Measurements from ENCODE around the gene GFPT1.

GFPT1 gene

DNA sequence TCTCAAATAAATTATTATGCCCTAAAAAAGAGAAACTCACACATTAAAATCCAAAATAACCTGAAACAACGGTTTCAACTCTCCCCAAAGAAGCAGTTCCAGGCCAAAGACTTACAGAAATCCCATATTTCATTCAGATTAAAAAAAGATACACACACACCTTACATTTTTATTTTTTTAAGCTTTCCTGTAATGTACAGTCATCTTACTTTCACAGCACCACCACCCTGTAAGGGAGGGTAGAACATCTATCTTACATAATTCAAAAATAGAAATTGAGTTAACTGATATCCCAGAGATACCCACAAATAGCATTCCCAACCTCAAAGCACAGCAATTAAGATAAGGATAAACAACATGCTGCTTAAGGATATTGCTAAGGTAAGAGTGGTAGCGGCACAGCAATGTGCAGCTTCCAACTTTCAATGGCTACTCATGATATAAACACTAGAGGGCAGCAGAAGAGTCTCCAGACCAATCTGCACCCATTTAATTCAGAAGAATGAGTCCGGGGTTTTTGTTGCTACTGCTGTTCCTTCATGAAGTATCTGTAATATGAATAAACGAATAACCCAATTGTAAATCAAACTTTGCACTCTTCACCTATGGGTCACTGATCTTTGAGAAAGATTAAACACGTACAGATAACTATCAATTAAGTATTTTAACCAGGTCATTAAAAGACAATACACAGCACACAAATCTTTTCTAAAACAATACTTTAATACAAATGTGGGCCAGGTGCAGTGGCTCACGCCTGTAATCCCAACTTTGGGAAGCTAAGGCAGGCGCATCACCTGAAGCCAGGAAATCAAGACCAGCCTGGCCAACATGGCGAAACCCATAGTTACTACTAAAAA, 11.3 kb downstream of the GFPT1 start:
- TF ChIP-seq, protein P1, sequence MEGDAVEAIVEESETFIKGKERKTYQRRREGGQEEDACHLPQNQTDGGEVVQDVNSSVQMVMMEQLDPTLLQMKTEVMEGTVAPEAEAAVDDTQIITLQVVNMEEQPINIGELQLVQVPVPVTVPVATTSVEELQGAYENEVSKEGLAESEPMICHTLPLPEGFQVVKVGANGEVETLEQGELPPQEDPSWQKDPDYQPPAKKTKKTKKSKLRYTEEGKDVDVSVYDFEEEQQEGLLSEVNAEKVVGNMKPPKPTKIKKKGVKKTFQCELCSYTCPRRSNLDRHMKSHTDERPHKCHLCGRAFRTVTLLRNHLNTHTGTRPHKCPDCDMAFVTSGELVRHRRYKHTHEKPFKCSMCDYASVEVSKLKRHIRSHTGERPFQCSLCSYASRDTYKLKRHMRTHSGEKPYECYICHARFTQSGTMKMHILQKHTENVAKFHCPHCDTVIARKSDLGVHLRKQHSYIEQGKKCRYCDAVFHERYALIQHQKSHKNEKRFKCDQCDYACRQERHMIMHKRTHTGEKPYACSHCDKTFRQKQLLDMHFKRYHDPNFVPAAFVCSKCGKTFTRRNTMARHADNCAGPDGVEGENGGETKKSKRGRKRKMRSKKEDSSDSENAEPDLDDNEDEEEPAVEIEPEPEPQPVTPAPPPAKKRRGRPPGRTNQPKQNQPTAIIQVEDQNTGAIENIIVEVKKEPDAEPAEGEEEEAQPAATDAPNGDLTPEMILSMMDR (IDR thresholded peaks at IDR 0.05) = peak; percentile 23
- no peak overlapping the region for H3K9ac ChIP-seq

DNA sequence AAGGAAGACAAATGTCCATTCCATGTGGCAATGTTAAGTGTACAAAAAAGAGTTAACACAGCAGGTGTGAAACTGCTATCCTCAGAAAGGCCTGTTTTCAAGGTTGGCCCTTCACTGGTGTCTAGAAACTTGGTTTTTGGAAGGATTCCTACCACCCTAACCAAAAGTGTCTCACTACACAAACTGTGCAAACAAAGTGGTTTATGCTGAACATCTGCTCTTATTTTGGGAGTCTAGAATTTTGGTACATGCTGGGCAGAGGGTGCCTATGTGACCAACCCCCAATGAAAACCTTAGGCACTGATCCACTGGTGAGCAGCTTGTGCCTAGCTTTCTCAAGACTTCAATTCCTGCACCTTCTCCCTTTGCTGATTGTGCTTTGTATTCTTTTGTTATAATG, 14.3 kb downstream of the GFPT1 start:
- H3K27ac ChIP-seq = no peak overlapping the region
- no peak overlapping the region for H3K4me3 ChIP-seq (ENCODE audit: low read depth, low read length)
- H3K79me2 ChIP-seq = peaks cover 6% of the 10 kb centered on the region
- TF ChIP-seq, protein P1 (IDR thresholded peaks at IDR 0.05) = no peak
- H3K9ac ChIP-seq = no peak overlapping the region
- H3K36me3 ChIP-seq (ENCODE audit: control insufficient read depth, insufficient read depth, low read length) = no peaks in the 10 kb centered on the region
- H2AFZ ChIP-seq = no peak overlapping the region
- H3K9me3 ChIP-seq (ENCODE audit: control insufficient read depth, low read length) = no peaks in the 10 kb centered on the region
- H3K4me1 ChIP-seq = peaks cover 3% of the 10 kb centered on the region
- no peaks in the 10 kb centered on the region for H3K27me3 ChIP-seq (ENCODE audit: control insufficient read depth, insufficient read depth, low read length)
- no peak overlapping the region for H3K4me2 ChIP-seq (ENCODE audit: low read length)

More for the DNA sequence above, 11.3 kb downstream of the GFPT1 start:
- H3K4me1 ChIP-seq = peaks cover 3% of the 10 kb centered on the region
- no peak overlapping the region for H3K4me3 ChIP-seq (ENCODE audit: low read depth, low read length)
- no peak overlapping the region for H2AFZ ChIP-seq
- H3K4me2 ChIP-seq (ENCODE audit: low read length) = no peak overlapping the region
- no peaks in the 10 kb centered on the region for H3K36me3 ChIP-seq (ENCODE audit: control insufficient read depth, insufficient read depth, low read length)
- H3K9me3 ChIP-seq (ENCODE audit: control insufficient read depth, low read length) = no peaks in the 10 kb centered on the region
- H3K27ac ChIP-seq = no peak overlapping the region
- H3K27me3 ChIP-seq (ENCODE audit: control insufficient read depth, insufficient read depth, low read length) = no peaks in the 10 kb centered on the region
- H3K79me2 ChIP-seq = peaks cover 11% of the 10 kb centered on the region

DNA sequence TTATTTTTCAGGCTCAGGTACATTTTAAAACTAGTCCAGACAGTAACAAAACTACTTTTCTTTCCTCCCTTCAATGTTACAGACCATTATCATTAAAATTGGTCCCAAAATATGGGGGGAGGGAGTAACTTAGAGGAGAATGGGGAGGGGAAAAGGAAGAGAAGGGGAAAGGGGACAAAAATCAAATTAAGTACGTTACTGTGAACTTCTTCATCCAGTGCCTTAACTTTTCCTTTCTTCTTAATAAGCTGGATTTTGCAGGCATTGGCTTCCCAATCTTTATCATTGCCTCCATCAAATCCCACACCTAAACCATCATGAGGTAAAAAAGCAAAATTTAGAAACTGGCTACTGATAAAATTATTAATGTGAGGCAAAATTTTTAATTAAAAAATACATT, 17.2 kb downstream of the GFPT1 start:
- no peaks in the 10 kb centered on the region for H3K9me3 ChIP-seq (ENCODE audit: control insufficient read depth, low read length)
- H3K79me2 ChIP-seq = peaks cover 2% of the 10 kb centered on the region
- no peaks in the 10 kb centered on the region for H3K27me3 ChIP-seq (ENCODE audit: control insufficient read depth, insufficient read depth, low read length)
- TF ChIP-seq, protein P1 (IDR thresholded peaks at IDR 0.05) = no peak
- H3K9ac ChIP-seq = no peak overlapping the region
- H3K27ac ChIP-seq = no peak overlapping the region
- H3K4me1 ChIP-seq = no peaks in the 10 kb centered on the region
- no peak overlapping the region for H3K4me3 ChIP-seq (ENCODE audit: low read depth, low read length)
- H3K36me3 ChIP-seq (ENCODE audit: control insufficient read depth, insufficient read depth, low read length) = no peaks in the 10 kb centered on the region
- no peak overlapping the region for H2AFZ ChIP-seq
- H3K4me2 ChIP-seq (ENCODE audit: low read length) = no peak overlapping the region

DNA sequence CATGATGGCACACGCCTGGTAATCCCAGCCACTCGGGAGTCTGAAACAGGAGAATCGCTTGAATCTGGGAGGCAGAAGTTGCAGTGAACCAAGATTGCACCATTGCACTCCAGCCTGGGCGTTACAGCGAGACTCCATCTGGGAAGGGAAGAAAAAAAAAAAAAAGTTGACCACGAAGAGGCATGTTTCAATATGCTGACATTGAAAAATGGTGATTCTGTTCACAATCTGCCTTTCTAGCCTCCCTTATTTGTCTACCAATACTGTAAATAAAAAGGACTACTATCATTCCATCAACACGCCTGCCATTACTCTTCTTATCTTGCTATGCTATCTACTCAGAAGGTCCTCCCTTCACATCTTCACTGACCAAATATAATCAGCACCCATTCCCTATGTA, 18.4 kb downstream of the GFPT1 start:
- H3K4me3 ChIP-seq (ENCODE audit: low read depth, low read length) = no peak overlapping the region
- H3K79me2 ChIP-seq = peaks cover 2% of the 10 kb centered on the region
- no peaks in the 10 kb centered on the region for H3K27me3 ChIP-seq (ENCODE audit: control insufficient read depth, insufficient read depth, low read length)
- no peaks in the 10 kb centered on the region for H3K9me3 ChIP-seq (ENCODE audit: control insufficient read depth, low read length)
- H3K36me3 ChIP-seq (ENCODE audit: control insufficient read depth, insufficient read depth, low read length) = no peaks in the 10 kb centered on the region
- TF ChIP-seq, protein P1 (IDR thresholded peaks at IDR 0.05) = no peak
- no peaks in the 10 kb centered on the region for H3K4me1 ChIP-seq
- H3K27ac ChIP-seq = no peak overlapping the region
- H3K4me2 ChIP-seq (ENCODE audit: low read length) = no peak overlapping the region
- no peak overlapping the region for H3K9ac ChIP-seq
- no peak overlapping the region for H2AFZ ChIP-seq

DNA sequence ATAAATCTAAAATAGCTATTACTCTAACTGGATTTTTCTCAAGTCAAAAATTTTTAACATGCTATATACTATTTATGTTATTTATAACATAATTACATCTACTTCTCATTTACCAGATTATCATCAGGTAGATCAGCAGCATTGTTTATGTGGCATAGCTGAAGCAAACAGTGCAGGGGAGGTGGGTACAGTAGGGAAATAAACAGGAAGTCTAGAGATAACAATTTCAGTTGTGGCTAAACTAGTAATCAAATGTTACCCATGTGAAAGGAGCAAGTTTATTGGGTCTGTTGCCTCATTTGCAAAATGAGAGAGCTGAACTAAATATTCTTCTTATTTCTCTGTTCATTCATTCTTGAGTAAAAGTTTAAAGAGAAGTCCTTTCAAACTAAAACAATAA, 27.7 kb downstream of the GFPT1 start:
- no peaks in the 10 kb centered on the region for H3K4me1 ChIP-seq
- TF ChIP-seq, protein P1 (IDR thresholded peaks at IDR 0.05) = no peak
- H3K4me3 ChIP-seq (ENCODE audit: low read depth, low read length) = no peak overlapping the region
- H2AFZ ChIP-seq = no peak overlapping the region
- no peak overlapping the region for H3K9ac ChIP-seq
- no peaks in the 10 kb centered on the region for H3K9me3 ChIP-seq (ENCODE audit: control insufficient read depth, low read length)
- H3K79me2 ChIP-seq = no peaks in the 10 kb centered on the region
- no peaks in the 10 kb centered on the region for H3K36me3 ChIP-seq (ENCODE audit: control insufficient read depth, insufficient read depth, low read length)
- H3K4me2 ChIP-seq (ENCODE audit: low read length) = no peak overlapping the region
- no peak overlapping the region for H3K27ac ChIP-seq
- H3K27me3 ChIP-seq (ENCODE audit: control insufficient read depth, insufficient read depth, low read length) = no peaks in the 10 kb centered on the region

All from parathyroid adenoma (tissue), 2 donors.